Gastrocnemius medialis (tissue), 4 donors: ENCODE results near the gene SLC27A1. TPM values are rescaled to one million over a fixed set of nuclear protein-coding genes. Genes with fewer than 3 reads are reported as not detected.

Source experiments
- ATAC-seq, 2 donors: fragments of 150-250 bp; one replicate each; pipeline ENCODE4 v1.9.1; 2016
- DNase-seq, 2 donors: peaks; one replicate each; pipeline ENCODE4 v3.0.0-alpha.2; 2019
- H3K27ac ChIP-seq, 4 donors: fragments of 200-600 bp; sonication (generic); 1 replicate in 1 of 4; 2 replicates in 3 of 4; pipeline ENCODE4 v1.5.1; 2016 to 2018; ENCODE audit warnings: mild to moderate bottlenecking in 2 of 4, moderate library complexity in 1 of 4
- H3K27me3 ChIP-seq, 3 donors: fragments of 200-600 bp; sonication (generic) in 2 of 3; 1 replicate in 1 of 3; 2 replicates in 2 of 3; pipeline versions ENCODE4 v1.5.1 to v1.6.0; 2016 to 2019; ENCODE audit warnings: mild to moderate bottlenecking in 1 of 3, moderate library complexity in 1 of 3
- H3K36me3 ChIP-seq, 2 donors: fragments of 200-600 bp; sonication (generic) in 1 of 2; one replicate each; pipeline ENCODE4 v1.5.1; 2017 to 2018
- H3K4me1 ChIP-seq, 2 donors: fragments of 200-600 bp; sonication (generic) in 1 of 2; one replicate each; pipeline ENCODE4 v1.5.1; 2016 to 2017; ENCODE audit warnings: mild to moderate bottlenecking in 2 of 2
- H3K4me3 ChIP-seq, 4 donors: fragments of 200-600 bp; sonication (generic) in 3 of 4; 1 replicate in 1 of 4; 2 replicates in 3 of 4; pipeline ENCODE4 v1.5.1; 2016 to 2019; ENCODE audit warnings: mild to moderate bottlenecking in 2 of 4
- H3K9me3 ChIP-seq, 3 donors: fragments of 200-600 bp; sonication (generic) in 2 of 3; 1 replicate in 1 of 3; 2 replicates in 2 of 3; pipeline ENCODE4 v1.5.1; 2016 to 2019
- CTCF ChIP-seq, 5 experiments: fragments of 450-650 bp in 3 of 5; fragments of 200-600 bp in 2 of 5; sonication (generic) in 2 of 5; IDR thresholded peaks in 4 of 5; conservative IDR thresholded peaks in 1 of 5; 1 replicate in 4 of 5; 2 replicates in 1 of 5; pipeline ENCODE4 v1.5.1; 2016 to 2019; ENCODE audit warnings: antibody characterized with exemption in 5 of 5, mild to moderate bottlenecking in 3 of 5, moderate library complexity in 3 of 5
- POLR2A ChIP-seq, 2 donors: fragments of 450-650 bp; IDR thresholded peaks; one replicate each; pipeline ENCODE4 v1.6.1; 2017; ENCODE audit warnings: antibody characterized with exemption in 2 of 2, mild to moderate bottlenecking in 2 of 2, moderate library complexity in 2 of 2
- in situ Hi-C, 4 donors: fragments of 200-750 bp; cut with MboI; loops; one replicate each; pipeline versions ENCODE4 v1.15.0 to v1.8.0; 2017; ENCODE audit warnings: low sequenced_read_pairs in 4 of 4
- intact Hi-C: fragments of 100-400 bp; cut with DNase I; formaldehyde crosslinking; loops from one replicate; pipeline ENCODE4 v1.15.1; 2023; ENCODE audit warnings: low total_unique reads
- total RNA-seq, 4 donors: library from RNA; depleted of rRNA; stranded (reverse); fragments of >200 nt; gene quantifications; one replicate each; pipeline versions ENCODE4 v1.1.0 to v1.2.3, GENCODE V29; 2016

SLC27A1 gene
- 10 to 100 TPM; 20.7 to 53.8 (median 43.7) TPM for total RNA-seq

DNA sequence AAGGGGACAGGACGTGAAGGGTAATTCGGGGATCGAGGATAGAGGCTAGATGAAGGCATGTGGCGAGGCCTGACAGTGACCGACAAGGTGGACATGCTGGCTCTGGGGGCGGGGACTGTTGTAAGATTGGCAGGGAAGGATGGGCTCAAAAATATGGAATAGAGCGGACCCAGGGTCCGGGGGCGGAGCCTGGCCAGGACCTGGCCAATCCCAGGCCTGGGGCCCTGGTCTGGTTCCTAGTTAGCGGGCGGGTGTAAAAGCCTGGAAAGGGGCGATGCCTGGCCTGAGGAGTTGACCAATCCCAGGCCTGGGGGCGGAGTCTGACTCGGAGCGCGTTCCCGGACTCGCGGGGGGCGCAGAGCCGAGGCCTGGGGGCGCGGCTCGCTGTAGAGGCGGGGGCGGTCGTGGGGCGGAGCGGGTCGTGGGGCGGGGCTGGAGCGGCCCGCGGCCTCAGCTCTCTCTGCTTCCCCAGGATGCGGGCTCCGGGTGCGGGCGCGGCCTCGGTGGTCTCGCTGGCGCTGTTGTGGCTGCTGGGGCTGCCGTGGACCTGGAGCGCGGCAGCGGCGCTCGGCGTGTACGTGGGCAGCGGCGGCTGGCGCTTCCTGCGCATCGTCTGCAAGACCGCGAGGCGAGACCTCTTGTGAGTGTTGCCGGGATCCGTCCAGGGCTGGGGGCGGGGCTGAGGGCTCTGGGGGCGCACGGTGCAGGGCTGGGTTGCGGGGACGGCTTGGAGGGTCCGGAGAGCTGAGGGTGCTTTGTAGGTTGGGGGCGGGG lies at the start of gene SLC27A1:
TSS of gene SLC27A1 (plus strand) at position 457 of the 774 bp plus-strand sequence. CDS start at position 474, 17 bp downstream.
- intact Hi-C loops (loop anchor here (5.0 kb wide), 1 partner anchor 87 kb away; the partner anchor contains the start of gene COLGALT1), in situ Hi-C loops (no loop called here)
- Histone ChIP-seq H3K36me3 (no peaks in the 10 kb centered on the region), H3K9me3 (no peaks in the 10 kb centered on the region), H3K4me3 (peak within 1 kb of the TSS; percentile 74 to 91 (median 80)), H3K27ac (peak within 1 kb of the TSS; percentile 92 to 100 (median 96)), H3K4me1 (peaks cover 19 to 41% of the 10 kb centered on the region in 2 donors), H3K27me3 (no peaks in the 10 kb centered on the region)
- TF ChIP-seq CTCF (IDR thresholded peaks at IDR 0.05 in 4 of 5, conservative IDR thresholded peaks at IDR 0.05 in 1 of 5): peak in 1 of 5 experiments; percentile 6
- TF ChIP-seq POLR2A (IDR thresholded peaks at IDR 0.05): peak; percentile 44 to 63
- DNase-seq (peak; percentile 98 to 99), ATAC-seq (peak; percentile 68 to 70)

- DNase-seq: no peak
- Histone ChIP-seq H3K27me3 (no peaks in the 10 kb centered on the region), H3K36me3 (peaks cover 0 to 5% of the 10 kb centered on the region in 2 donors), H3K4me3 (no peak overlapping the region), H3K9me3 (no peaks in the 10 kb centered on the region), H3K27ac (no peak overlapping the region), H3K4me1 (peaks cover 11% of the 10 kb centered on the region in 2 donors)
- in situ Hi-C loops: no loop called here
- no peak for ATAC-seq
- intact Hi-C loops: loop anchor here (5.0 kb wide), 1 partner anchor 45 kb away; no protein-coding TSS in a partner anchor
- TF ChIP-seq POLR2A (IDR thresholded peaks at IDR 0.05) (no peak), CTCF (IDR thresholded peaks at IDR 0.05 in 4 of 5, conservative IDR thresholded peaks at IDR 0.05 in 1 of 5) (no peak)
These were observed 48.4 kb upstream of the SLC27A1 start for GRCh38 chr19:17421942-17422341.

GRCh38 chr19:17423429-17424208 lies 46.7 kb upstream of the SLC27A1 start:
- H3K27me3 ChIP-seq: no peaks in the 10 kb centered on the region
- TF ChIP-seq CTCF (IDR thresholded peaks at IDR 0.05 in 4 of 5, conservative IDR thresholded peaks at IDR 0.05 in 1 of 5) (no peak), POLR2A (IDR thresholded peaks at IDR 0.05) (no peak)
- in situ Hi-C loops (no loop called here), intact Hi-C loops (loop anchor here (5.0 kb wide), 1 partner anchor 44 kb away; no protein-coding TSS in a partner anchor)
- H3K4me1 ChIP-seq: peaks cover 11% of the 10 kb centered on the region in 2 donors
- H3K36me3 ChIP-seq: peaks cover 0 to 5% of the 10 kb centered on the region in 2 donors
- no peak overlapping the region for H3K4me3 ChIP-seq
- ATAC-seq (no peak), DNase-seq (no peak)
- H3K9me3 ChIP-seq: no peaks in the 10 kb centered on the region
- H3K27ac ChIP-seq: no peak overlapping the region

- peaks cover 7% of the 10 kb centered on the region in 2 donors for H3K4me1 ChIP-seq
- H3K27ac ChIP-seq: no peak overlapping the region
- intact Hi-C loops (loop anchor here (5.0 kb wide), 1 partner anchor 42 kb away; no protein-coding TSS in a partner anchor), in situ Hi-C loops (no loop called here)
- no peaks in the 10 kb centered on the region for H3K9me3 ChIP-seq
- H3K27me3 ChIP-seq: no peaks in the 10 kb centered on the region
- peaks cover 0 to 5% of the 10 kb centered on the region in 2 donors for H3K36me3 ChIP-seq
- peak in 1 of 5 experiments; percentile 11 for TF ChIP-seq CTCF (IDR thresholded peaks at IDR 0.05 in 4 of 5, conservative IDR thresholded peaks at IDR 0.05 in 1 of 5)
- no peak for TF ChIP-seq POLR2A (IDR thresholded peaks at IDR 0.05)
- DNase-seq (no peak), ATAC-seq (no peak)
- H3K4me3 ChIP-seq: no peak overlapping the region
These were observed 45.5 kb upstream of the SLC27A1 start for GRCh38 chr19:17424743-17425365.
